ENCODE measurements around the gene CD44. TPM values are rescaled to one million over a fixed set of nuclear protein-coding genes. Genes with fewer than 3 reads are reported as not detected.

CD44 gene
- total and polyA plus RNA-seq, 10 of the 15 experiments (the other 5 are each of a cell fraction or from before 2014, with no cell fraction given) = 57.1 to 293 (median 120) TPM

GRCh38 chr11:35165423-35166368 is 26.7 kb downstream of the CD44 start (continued):
- TF ChIP-seq BACH1 (IDR thresholded peaks at IDR 0.05; ENCODE audit: borderline replicate concordance) (no peak), ELK1 (IDR thresholded peaks at IDR 0.05; ENCODE audit: low read depth, low read length) (peak; percentile 66; the same call in 1 of the 2 replicates), POLR2AphosphoS5 (IDR thresholded peaks at IDR 0.05; ENCODE audit: low read length) (peak; percentile 63; the same call in 1 of the 2 replicates), SUZ12 (IDR thresholded peaks at IDR 0.05; ENCODE audit: unreplicated experiment) (no peak), TCF12 (IDR thresholded peaks at IDR 0.05; ENCODE audit: low read depth, low read length) (no peak), YBX1 (IDR thresholded peaks at IDR 0.05) (no peak), JUND (IDR thresholded peaks at IDR 0.05; ENCODE audit: low read depth, low read length) (no peak), SMAD5 (IDR thresholded peaks at IDR 0.05; ENCODE audit: low read depth) (no peak), IRF4 (IDR thresholded peaks at IDR 0.05; ENCODE audit: low read depth, low read length) (0 out of 2 replicates have a peak, but pooled peaks have one; percentile 60)

Measured in GM12878 (cell line).